Vagina (tissue), 2 donors: ENCODE measurements around the gene ST7.

Experiments used
- POLR2A ChIP-seq, 2 donors: fragments of 450-650 bp; IDR thresholded peaks; one replicate each; pipeline ENCODE4 v1.6.1; 2017; ENCODE audit warnings: antibody characterized with exemption in 2 of 2, mild to moderate bottlenecking in 2 of 2, moderate library complexity in 2 of 2
- POLR2AphosphoS5 ChIP-seq, 2 donors: sonication (generic); formaldehyde crosslinking; IDR thresholded peaks; one replicate each; pipeline ENCODE4 v1.9.0; 2017; ENCODE audit warnings: antibody characterized with exemption in 2 of 2, mild to moderate bottlenecking in 2 of 2, low read depth in 1 of 2; ENCODE audit not compliant: insufficient read depth in 1 of 2
- TF ChIP-seq, protein P1 (sequence below), 3 experiments: fragments of 450-650 bp in 2 of 3; fragments of 200-600 bp in 1 of 3; sonication (generic) in 1 of 3; IDR thresholded peaks; one replicate each; pipeline ENCODE4 v1.5.1; 2017 to 2019; ENCODE audit warnings: antibody characterized with exemption in 3 of 3, mild to moderate bottlenecking in 2 of 3, moderate library complexity in 2 of 3

DNA sequence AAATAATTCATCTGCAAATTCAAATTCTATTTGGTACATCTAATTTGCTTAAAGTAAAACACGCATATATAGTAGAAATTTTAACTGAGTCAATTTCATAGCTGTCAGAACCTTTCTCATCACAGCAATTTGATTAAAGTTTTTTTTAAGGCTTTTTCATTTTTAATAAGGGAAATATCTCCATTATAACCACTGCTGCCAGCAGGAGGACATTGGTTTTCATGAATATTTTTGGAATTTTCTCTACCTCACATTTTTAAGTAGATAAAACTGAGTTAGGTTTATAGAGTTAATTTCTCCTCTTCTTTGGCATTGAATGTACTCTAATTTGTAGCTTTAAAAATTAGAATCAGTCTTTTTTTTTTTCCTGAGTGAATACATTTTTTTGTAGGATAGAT is 82.2 kb downstream of the ST7 start:
- TF ChIP-seq POLR2AphosphoS5 (IDR thresholded peaks at IDR 0.05; ENCODE audit: insufficient read depth in 1 of 2, low read depth in 1 of 2) (no peak), POLR2A (IDR thresholded peaks at IDR 0.05) (no peak)
- TF ChIP-seq, protein P1, sequence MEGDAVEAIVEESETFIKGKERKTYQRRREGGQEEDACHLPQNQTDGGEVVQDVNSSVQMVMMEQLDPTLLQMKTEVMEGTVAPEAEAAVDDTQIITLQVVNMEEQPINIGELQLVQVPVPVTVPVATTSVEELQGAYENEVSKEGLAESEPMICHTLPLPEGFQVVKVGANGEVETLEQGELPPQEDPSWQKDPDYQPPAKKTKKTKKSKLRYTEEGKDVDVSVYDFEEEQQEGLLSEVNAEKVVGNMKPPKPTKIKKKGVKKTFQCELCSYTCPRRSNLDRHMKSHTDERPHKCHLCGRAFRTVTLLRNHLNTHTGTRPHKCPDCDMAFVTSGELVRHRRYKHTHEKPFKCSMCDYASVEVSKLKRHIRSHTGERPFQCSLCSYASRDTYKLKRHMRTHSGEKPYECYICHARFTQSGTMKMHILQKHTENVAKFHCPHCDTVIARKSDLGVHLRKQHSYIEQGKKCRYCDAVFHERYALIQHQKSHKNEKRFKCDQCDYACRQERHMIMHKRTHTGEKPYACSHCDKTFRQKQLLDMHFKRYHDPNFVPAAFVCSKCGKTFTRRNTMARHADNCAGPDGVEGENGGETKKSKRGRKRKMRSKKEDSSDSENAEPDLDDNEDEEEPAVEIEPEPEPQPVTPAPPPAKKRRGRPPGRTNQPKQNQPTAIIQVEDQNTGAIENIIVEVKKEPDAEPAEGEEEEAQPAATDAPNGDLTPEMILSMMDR (IDR thresholded peaks at IDR 0.05) = no peak
